HEK293 (cell line): ENCODE results near the gene PAF1.
A peak's percentile ranks its signal among the peaks of the same experiment; 100 is the strongest.

Source experiments
- BCL11B ChIP-seq: fragments of 450-650 bp; formaldehyde crosslinking; IDR thresholded peaks from 2 replicates; pipeline ENCODE4 v1.5.1; 2016; ENCODE audit warnings: low read depth, missing biosample characterization, missing genetic modification characterization
- BCL6B ChIP-seq: fragments of 450-650 bp; formaldehyde crosslinking; IDR thresholded peaks from 2 replicates; pipeline ENCODE4 v1.5.1; 2017; ENCODE audit warnings: missing biosample characterization, missing genetic modification characterization
- HOXA7 ChIP-seq: sonication (generic); formaldehyde crosslinking; IDR thresholded peaks from 2 replicates; pipeline ENCODE4 v1.8.1; 2022; ENCODE audit warnings: missing genetic modification reagents, borderline replicate concordance
- KLF1 ChIP-seq: fragments of 450-650 bp; formaldehyde crosslinking; IDR thresholded peaks from 2 replicates; pipeline ENCODE4 v1.5.1; 2016; ENCODE audit warnings: missing biosample characterization, missing genetic modification characterization
- KLF17 ChIP-seq: fragments of 450-650 bp; formaldehyde crosslinking; IDR thresholded peaks from 2 replicates; pipeline ENCODE4 v1.5.1; 2016; ENCODE audit warnings: missing biosample characterization, missing genetic modification characterization
- KLF7 ChIP-seq: fragments of 450-650 bp; formaldehyde crosslinking; IDR thresholded peaks from 2 replicates; pipeline ENCODE4 v1.5.1; 2016; ENCODE audit warnings: missing biosample characterization, missing genetic modification characterization, borderline replicate concordance
- MYNN ChIP-seq: fragments of 450-650 bp; formaldehyde crosslinking; IDR thresholded peaks from 2 replicates; pipeline ENCODE4 v1.5.1; 2016; ENCODE audit warnings: missing biosample characterization, missing genetic modification characterization, borderline replicate concordance
- SALL2 ChIP-seq: fragments of 450-650 bp; formaldehyde crosslinking; IDR thresholded peaks from 2 replicates; pipeline ENCODE4 v1.5.0; 2017; ENCODE audit warnings: missing biosample characterization, mild to moderate bottlenecking, missing genetic modification characterization, borderline replicate concordance
- TRIM28 ChIP-seq: IDR thresholded peaks from 2 replicates; pipeline ENCODE4 v1.6.1; 2011; ENCODE audit warnings: low read length, control low read depth, borderline replicate concordance
- WT1 ChIP-seq: fragments of 450-650 bp; formaldehyde crosslinking; IDR thresholded peaks from 2 replicates; pipeline ENCODE4 v1.5.1; 2016; ENCODE audit warnings: missing biosample characterization, missing genetic modification characterization
- ZFP3 ChIP-seq: fragments of 450-650 bp; formaldehyde crosslinking; IDR thresholded peaks from 2 replicates; pipeline ENCODE4 v1.5.1; 2016; ENCODE audit warnings: low read depth, missing biosample characterization, missing genetic modification characterization
- ZNF16 ChIP-seq: fragments of 450-650 bp; formaldehyde crosslinking; IDR thresholded peaks from 2 replicates; pipeline ENCODE4 v1.5.1; 2016; ENCODE audit warnings: low read depth, missing biosample characterization, missing genetic modification characterization
- ZNF2 ChIP-seq: fragments of 450-650 bp; formaldehyde crosslinking; IDR thresholded peaks from 2 replicates; pipeline ENCODE4 v1.5.1; 2016; ENCODE audit warnings: missing biosample characterization, missing genetic modification characterization
- ZNF221 ChIP-seq: fragments of 450-650 bp; formaldehyde crosslinking; IDR thresholded peaks from 2 replicates; pipeline ENCODE4 v1.5.1; 2017; ENCODE audit warnings: missing biosample characterization, missing genetic modification characterization, borderline replicate concordance
- ZNF223 ChIP-seq: fragments of 450-650 bp; formaldehyde crosslinking; IDR thresholded peaks from 2 replicates; pipeline ENCODE4 v1.5.1; 2016; ENCODE audit warnings: missing biosample characterization, missing genetic modification characterization
- ZNF274 ChIP-seq, 2 experiments: fragments of 200-500 bp in 1 of 2; fragments of 450-650 bp in 1 of 2; sonication (Bioruptor generic) in 1 of 2; formaldehyde crosslinking in 1 of 2; IDR thresholded peaks; 2 replicates each; pipeline versions ENCODE4 v1.5.1 to v1.6.1; 2014 to 2016; ENCODE audit warnings: borderline replicate concordance in 1 of 2, inconsistent platforms in 1 of 2, low read length in 1 of 2, missing biosample characterization in 1 of 2, missing genetic modification characterization in 1 of 2
- ZNF341 ChIP-seq: fragments of 450-650 bp; formaldehyde crosslinking; IDR thresholded peaks from 2 replicates; pipeline ENCODE4; 2016; ENCODE audit warnings: low read depth, missing biosample characterization, missing genetic modification characterization
- ZNF37A ChIP-seq: fragments of 450-650 bp; IDR thresholded peaks from 2 replicates; pipeline ENCODE4 v1.5.1; 2018; ENCODE audit warnings: missing biosample characterization, missing genetic modification characterization
- ZNF394 ChIP-seq: fragments of 450-650 bp; formaldehyde crosslinking; IDR thresholded peaks from 2 replicates; pipeline ENCODE4 v1.5.1; 2016; ENCODE audit warnings: missing biosample characterization, missing genetic modification characterization, mild to moderate bottlenecking, moderate library complexity, borderline replicate concordance
- ZNF544 ChIP-seq: fragments of 450-650 bp; formaldehyde crosslinking; IDR thresholded peaks from 2 replicates; pipeline ENCODE4 v1.5.0; 2017; ENCODE audit warnings: missing biosample characterization, missing genetic modification characterization
- ZNF549 ChIP-seq: fragments of 450-650 bp; IDR thresholded peaks from 2 replicates; pipeline ENCODE4 v1.5.1; 2018; ENCODE audit warnings: missing biosample characterization, missing genetic modification characterization, mild to moderate bottlenecking, inconsistent platforms, moderate library complexity
- ZNF580 ChIP-seq: fragments of 450-650 bp; formaldehyde crosslinking; IDR thresholded peaks from 2 replicates; pipeline ENCODE4 v1.5.1; 2016; ENCODE audit warnings: missing biosample characterization, missing genetic modification characterization
- ZNF830 ChIP-seq: fragments of 450-650 bp; IDR thresholded peaks from 2 replicates; pipeline ENCODE4 v1.5.0; 2018; ENCODE audit warnings: missing biosample characterization, missing genetic modification characterization, low read depth, mild to moderate bottlenecking, moderate library complexity
- ZSCAN23 ChIP-seq: fragments of 450-650 bp; formaldehyde crosslinking; IDR thresholded peaks from 2 replicates; pipeline ENCODE4 v1.5.1; 2016; ENCODE audit warnings: missing biosample characterization, missing genetic modification characterization
- ZSCAN4 ChIP-seq: fragments of 450-650 bp; formaldehyde crosslinking; IDR thresholded peaks from 2 replicates; pipeline ENCODE4 v1.5.1; 2017; ENCODE audit warnings: missing biosample characterization, missing genetic modification characterization
- ZSCAN5A ChIP-seq: fragments of 450-650 bp; formaldehyde crosslinking; IDR thresholded peaks from 2 replicates; pipeline ENCODE4 v1.5.1; 2016; ENCODE audit warnings: missing biosample characterization, missing genetic modification characterization
- TF ChIP-seq, protein P1 (sequence below): fragments of 450-650 bp; formaldehyde crosslinking; IDR thresholded peaks from 2 replicates; pipeline ENCODE4 v1.5.1; 2016; ENCODE audit warnings: missing biosample characterization, missing genetic modification characterization, borderline replicate concordance

The PAF1 gene

GRCh38 chr19:39403331-39404312, 12.7 kb upstream of the PAF1 start (continued):
- TF ChIP-seq, protein P1, sequence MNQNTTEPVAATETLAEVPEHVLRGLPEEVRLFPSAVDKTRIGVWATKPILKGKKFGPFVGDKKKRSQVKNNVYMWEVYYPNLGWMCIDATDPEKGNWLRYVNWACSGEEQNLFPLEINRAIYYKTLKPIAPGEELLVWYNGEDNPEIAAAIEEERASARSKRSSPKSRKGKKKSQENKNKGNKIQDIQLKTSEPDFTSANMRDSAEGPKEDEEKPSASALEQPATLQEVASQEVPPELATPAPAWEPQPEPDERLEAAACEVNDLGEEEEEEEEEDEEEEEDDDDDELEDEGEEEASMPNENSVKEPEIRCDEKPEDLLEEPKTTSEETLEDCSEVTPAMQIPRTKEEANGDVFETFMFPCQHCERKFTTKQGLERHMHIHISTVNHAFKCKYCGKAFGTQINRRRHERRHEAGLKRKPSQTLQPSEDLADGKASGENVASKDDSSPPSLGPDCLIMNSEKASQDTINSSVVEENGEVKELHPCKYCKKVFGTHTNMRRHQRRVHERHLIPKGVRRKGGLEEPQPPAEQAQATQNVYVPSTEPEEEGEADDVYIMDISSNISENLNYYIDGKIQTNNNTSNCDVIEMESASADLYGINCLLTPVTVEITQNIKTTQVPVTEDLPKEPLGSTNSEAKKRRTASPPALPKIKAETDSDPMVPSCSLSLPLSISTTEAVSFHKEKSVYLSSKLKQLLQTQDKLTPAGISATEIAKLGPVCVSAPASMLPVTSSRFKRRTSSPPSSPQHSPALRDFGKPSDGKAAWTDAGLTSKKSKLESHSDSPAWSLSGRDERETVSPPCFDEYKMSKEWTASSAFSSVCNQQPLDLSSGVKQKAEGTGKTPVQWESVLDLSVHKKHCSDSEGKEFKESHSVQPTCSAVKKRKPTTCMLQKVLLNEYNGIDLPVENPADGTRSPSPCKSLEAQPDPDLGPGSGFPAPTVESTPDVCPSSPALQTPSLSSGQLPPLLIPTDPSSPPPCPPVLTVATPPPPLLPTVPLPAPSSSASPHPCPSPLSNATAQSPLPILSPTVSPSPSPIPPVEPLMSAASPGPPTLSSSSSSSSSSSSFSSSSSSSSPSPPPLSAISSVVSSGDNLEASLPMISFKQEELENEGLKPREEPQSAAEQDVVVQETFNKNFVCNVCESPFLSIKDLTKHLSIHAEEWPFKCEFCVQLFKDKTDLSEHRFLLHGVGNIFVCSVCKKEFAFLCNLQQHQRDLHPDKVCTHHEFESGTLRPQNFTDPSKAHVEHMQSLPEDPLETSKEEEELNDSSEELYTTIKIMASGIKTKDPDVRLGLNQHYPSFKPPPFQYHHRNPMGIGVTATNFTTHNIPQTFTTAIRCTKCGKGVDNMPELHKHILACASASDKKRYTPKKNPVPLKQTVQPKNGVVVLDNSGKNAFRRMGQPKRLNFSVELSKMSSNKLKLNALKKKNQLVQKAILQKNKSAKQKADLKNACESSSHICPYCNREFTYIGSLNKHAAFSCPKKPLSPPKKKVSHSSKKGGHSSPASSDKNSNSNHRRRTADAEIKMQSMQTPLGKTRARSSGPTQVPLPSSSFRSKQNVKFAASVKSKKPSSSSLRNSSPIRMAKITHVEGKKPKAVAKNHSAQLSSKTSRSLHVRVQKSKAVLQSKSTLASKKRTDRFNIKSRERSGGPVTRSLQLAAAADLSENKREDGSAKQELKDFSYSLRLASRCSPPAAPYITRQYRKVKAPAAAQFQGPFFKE (tag by site-specific recombination): no peak
- TF ChIP-seq HOXA7: no peak
- TF ChIP-seq ZNF341 (tag by site-specific recombination): peak; percentile 93
- TF ChIP-seq ZNF2 (tag by site-specific recombination): 0 out of 2 replicates have a peak, but pooled peaks have one; percentile 18
- peak; percentile 62; the same call in 1 of the 2 replicates for TF ChIP-seq ZSCAN5A
- TF ChIP-seq BCL11B (tag by site-specific recombination): peak; percentile 31; the same call in 1 of the 2 replicates
- no peak for TF ChIP-seq ZNF223 (tag by site-specific recombination)
- TF ChIP-seq WT1: peak; percentile 78
- no peak for TF ChIP-seq SALL2
- TF ChIP-seq KLF17 (tag by site-specific recombination): peak; percentile 97
- TF ChIP-seq ZFP3 (tag by site-specific recombination): no peak
- peak; percentile 25; the same call in 1 of the 2 replicates for TF ChIP-seq BCL6B (tag by site-specific recombination)
- TF ChIP-seq ZNF37A (tag by site-specific recombination): no peak; the same call in 1 of the 2 replicates
- no peak for TF ChIP-seq ZNF549 (tag by site-specific recombination)
- TF ChIP-seq ZNF221 (tag by site-specific recombination): peak; percentile 67
- TF ChIP-seq ZSCAN4: peak; percentile 40
- TF ChIP-seq KLF7 (tag by site-specific recombination): no peak
- peak; percentile 69 for TF ChIP-seq KLF1 (tag by site-specific recombination)
- TF ChIP-seq ZNF544 (tag by site-specific recombination): no peak
- TF ChIP-seq ZNF830 (tag by site-specific recombination): no peak
- TF ChIP-seq ZNF394: peak; percentile 58
- peak; percentile 90 for TF ChIP-seq MYNN (tag by site-specific recombination)
- TF ChIP-seq ZNF580 (tag by site-specific recombination): no peak
- TF ChIP-seq ZNF274 (IDR thresholded peaks at IDR 0.05; ENCODE audit: low read length): no peak
- no peak for TF ChIP-seq ZNF274 (tag by site-specific recombination; IDR thresholded peaks at IDR 0.05; ENCODE audit: borderline replicate concordance)
- TF ChIP-seq ZNF16: no peak
- TF ChIP-seq TRIM28: no peak
- 0 out of 2 replicates have a peak, but pooled peaks have one; percentile 28 for TF ChIP-seq ZSCAN23
